Measurements from ENCODE around the gene RIPOR3.

GRCh38 chr20:50559149-50559548 is 132.2 kb downstream of the RIPOR3 start:
- TF ChIP-seq CTCF (IDR thresholded peaks at IDR 0.05) (no peak), POLR2A (IDR thresholded peaks at IDR 0.05) (no peak)

Measured in lower leg skin (tissue), 3 donors.